Endothelial cell of umbilical vein (primary cell): ENCODE results near the gene ZFP14. TPM values are rescaled to one million over a fixed set of nuclear protein-coding genes. Genes with fewer than 3 reads are reported as not detected.
A peak's percentile ranks its signal among the peaks of the same experiment; 100 is the strongest.

Experiments used
- BruUV-seq: library from RNA; stranded (reverse); fragments of 400-500 nt; replicated peaks from 2 replicates; lab custom pipeline; 2021; lab: Mats Ljungman, UMichigan
- CTCF ChIA-PET: fragments of 300-600, 350-600 bp; sonication (Branson Sonifier 250); formaldehyde crosslinking; loops from one replicate; lab custom pipeline; 2021; ENCODE audit warnings: antibody characterized with exemption, inconsistent platforms; lab: Charles Lee
- POLR2A ChIA-PET: fragments of 300-600, 350-600 bp; sonication (Branson Sonifier 250); formaldehyde crosslinking; loops from one replicate; lab custom pipeline; 2021; ENCODE audit warnings: antibody characterized with exemption, inconsistent platforms; lab: Charles Lee
- DNase-seq: peaks from one replicate; pipeline ENCODE4 v3.0.0-alpha.2; 2011; ENCODE audit warnings: low read depth, low spot score
- FAIRE-seq: peaks from 2 replicates; lab custom pipeline; 2011; peaks lifted over from hg19 to GRCh38; lab: Jason Lieb, UNC
- H2AFZ ChIP-seq: 2 replicates; pipeline ENCODE4 v1.6.0; 2012; ENCODE audit warnings: low read depth, low read length, control low read depth, inconsistent platforms
- H3K27ac ChIP-seq: 2 replicates; pipeline ENCODE4 v1.5.1; 2011; ENCODE audit warnings: low read depth, mild to moderate bottlenecking, control low read depth, low read length, moderate library complexity; ENCODE audit not compliant: insufficient read depth
- H3K27me3 ChIP-seq, 2 experiments: 2 replicates each; pipeline versions ENCODE4 v1.6.0 to v1.6.1; 2011; ENCODE audit warnings: low read length in 2 of 2, mixed read lengths in 1 of 2; ENCODE audit not compliant: control insufficient read depth in 2 of 2, insufficient read depth in 2 of 2
- H3K36me3 ChIP-seq, 2 experiments: 2 replicates in 1 of 2; 3 replicates in 1 of 2; pipeline ENCODE4 v1.5.1; 2011; ENCODE audit warnings: low read length in 2 of 2, mild to moderate bottlenecking in 1 of 2, moderate library complexity in 1 of 2; ENCODE audit not compliant: control insufficient read depth in 2 of 2, insufficient read depth in 2 of 2; ENCODE audit errors: extremely low read depth in 1 of 2
- H3K4me1 ChIP-seq: 3 replicates; pipeline ENCODE4 v1.5.1; 2011; ENCODE audit warnings: mild to moderate bottlenecking, low read length; ENCODE audit not compliant: control insufficient read depth, insufficient read depth; ENCODE audit errors: extremely low read depth
- H3K4me2 ChIP-seq: 2 replicates; pipeline ENCODE4 v1.6.1; 2011; ENCODE audit warnings: low read length, control low read depth, mixed read lengths; ENCODE audit not compliant: insufficient read depth
- H3K4me3 ChIP-seq, 3 experiments: fragments of 200-600 bp in 1 of 3; sonication (generic), shearing (Covaris generic) in 1 of 3; replicated peaks in 1 of 3; 2 replicates each; pipeline ENCODE4 v1.5.1; 2011 to 2016; ENCODE audit warnings: control low read depth in 3 of 3, low read length in 3 of 3, mild to moderate bottlenecking in 2 of 3, inconsistent platforms in 1 of 3, low read depth in 1 of 3, moderate library complexity in 1 of 3; ENCODE audit not compliant: insufficient read depth in 1 of 3
- H3K79me2 ChIP-seq: 2 replicates; pipeline ENCODE4 v1.6.0; 2012; ENCODE audit warnings: low read length, inconsistent platforms; ENCODE audit not compliant: control insufficient read depth, insufficient read depth
- H3K9ac ChIP-seq: replicated peaks from 2 replicates; pipeline ENCODE3; 2011; ENCODE audit warnings: low read length, control low read depth; ENCODE audit not compliant: insufficient read depth; ENCODE audit errors: extremely low read depth
- H3K9me1 ChIP-seq: replicated peaks from 3 replicates; pipeline ENCODE4 v1.6.0; 2011; ENCODE audit warnings: mild to moderate bottlenecking, low read length; ENCODE audit not compliant: control insufficient read depth, insufficient read depth; ENCODE audit errors: extremely low read depth
- H3K9me3 ChIP-seq: replicated peaks from 2 replicates; pipeline ENCODE4 v1.5.1; 2012; ENCODE audit warnings: low read length, inconsistent platforms; ENCODE audit not compliant: control insufficient read depth, insufficient read depth
- H4K20me1 ChIP-seq: replicated peaks from 2 replicates; pipeline ENCODE3; 2011; ENCODE audit warnings: mild to moderate bottlenecking, low read length; ENCODE audit not compliant: control insufficient read depth, insufficient read depth; ENCODE audit errors: extremely low read depth
- CTCF ChIP-seq, 2 donors: IDR thresholded peaks; 1 replicate in 1 of 2; 2 replicates in 1 of 2; pipeline ENCODE4 v1.5.1; 2011; ENCODE audit warnings: low read length in 2 of 2, mild to moderate bottlenecking in 2 of 2, moderate library complexity in 2 of 2, control low read depth in 1 of 2, inconsistent platforms in 1 of 2, low read depth in 1 of 2; ENCODE audit not compliant: insufficient read depth in 1 of 2; ENCODE audit errors: extremely low read depth in 1 of 2
- EZH2 ChIP-seq: IDR thresholded peaks from 2 replicates; pipeline ENCODE4 v1.6.1; 2012; ENCODE audit warnings: borderline replicate concordance, low read depth, mild to moderate bottlenecking, moderate library complexity, low read length, inconsistent platforms; ENCODE audit not compliant: severe bottlenecking
- FOS ChIP-seq: IDR thresholded peaks from 2 replicates; pipeline ENCODE4 v1.6.1; 2011; ENCODE audit warnings: mild to moderate bottlenecking, low read length, moderate library complexity, borderline replicate concordance; ENCODE audit not compliant: insufficient read depth
- GATA2 ChIP-seq: IDR thresholded peaks from 2 replicates; pipeline ENCODE4 v1.7.0; 2011; ENCODE audit warnings: low read depth, mild to moderate bottlenecking, moderate library complexity, mixed read lengths, low read length; ENCODE audit not compliant: insufficient read length, insufficient read depth
- JUN ChIP-seq: IDR thresholded peaks from 2 replicates; pipeline ENCODE4 v1.6.1; 2011; ENCODE audit warnings: borderline replicate concordance, low read depth; ENCODE audit not compliant: insufficient read length, insufficient read depth
- MAX ChIP-seq: IDR thresholded peaks from 2 replicates; pipeline ENCODE4 v1.6.1; 2011; ENCODE audit not compliant: insufficient read depth, insufficient read length
- MYC ChIP-seq: IDR thresholded peaks from one replicate; pipeline ENCODE4 v1.6.1; 2011; ENCODE audit warnings: mild to moderate bottlenecking, low read depth, low read length
- POLR2A ChIP-seq: IDR thresholded peaks from 2 replicates; pipeline ENCODE4 v1.6.1; 2012; ENCODE audit warnings: low read depth, mild to moderate bottlenecking, control low read depth, low read length
- POLR2AphosphoS5 ChIP-seq: IDR thresholded peaks from 2 replicates; pipeline ENCODE4 v1.6.1; 2012; ENCODE audit warnings: low read depth, mild to moderate bottlenecking, control low read depth, low read length, moderate library complexity; ENCODE audit not compliant: insufficient read depth
- dilution Hi-C: fragments of 300-500 bp; cut with MboI; formaldehyde crosslinking; loops from one replicate; pipeline ENCODE4 v1.15.0; 2019; ENCODE audit warnings: low sequenced_read_pairs; ENCODE audit not compliant: extremely low pct_ligation_motif_present
- intact Hi-C: fragments of 100-400 bp; cut with micrococcal nuclease; formaldehyde crosslinking; loops from one replicate; pipeline ENCODE4 v1.10.0; 2022
- polyA plus RNA-seq, 4 experiments: library from polyadenylated mRNA; depleted of rRNA in 3 of 4; stranded (reverse) in 3 of 4; unstranded in 1 of 4; fragments of >200 nt; gene quantifications; 2 replicates each; pipeline versions ENCODE4 v1.2.1 to v1.2.3, GENCODE V29; 2011 to 2012; ENCODE audit warnings: missing spikeins in 1 of 4
- total RNA-seq: library from RNA; stranded (reverse); gene quantifications from 2 replicates; pipeline ENCODE4 v1.2.3, GENCODE V29; 2021

Gene ZFP14
- total and polyA plus RNA-seq, 2 donors (not counting 3 experiments of a cell fraction or from before 2014, with no cell fraction given) = 0.59 to 2.6 TPM

GRCh38 chr19:36331353-36332228 is 47.4 kb downstream of the ZFP14 start:
- FAIRE-seq = peak; percentile 69
- H3K79me2 ChIP-seq = no peaks in the 10 kb centered on the region
- no peak overlapping the region for H3K27ac ChIP-seq
- H3K4me1 ChIP-seq = no peaks in the 10 kb centered on the region
- peak overlapping the region; percentile 5 to 52 (median 27) for H3K4me3 ChIP-seq
- POLR2A ChIA-PET = no interaction called here
- CTCF ChIA-PET = no interaction called here
- peak overlapping the region; percentile 34 for H3K4me2 ChIP-seq
- BruUV-seq = no TSS peak
- no peaks in the 10 kb centered on the region for H3K36me3 ChIP-seq
- no peaks in the 10 kb centered on the region for H3K9me1 ChIP-seq
- H2AFZ ChIP-seq = peak overlapping the region; percentile 56
- DNase-seq = peak; percentile 88
- no peaks in the 10 kb centered on the region for H4K20me1 ChIP-seq
- intact Hi-C loops = loop anchor here (1.0 kb wide), 1 partner anchor 47 kb away; no protein-coding TSS in a partner anchor
- no peaks in the 10 kb centered on the region for H3K27me3 ChIP-seq
- dilution Hi-C loops = no loop called here
- no peak for TF ChIP-seq CTCF (IDR thresholded peaks at IDR 0.05; ENCODE audit: extremely low read depth in 1 of 2, insufficient read depth in 1 of 2, low read depth in 1 of 2, low read length in 2 of 2)
- no peak for TF ChIP-seq POLR2AphosphoS5
- TF ChIP-seq EZH2 = no peak
- TF ChIP-seq MYC = no peak
- no peak for TF ChIP-seq FOS
- no peak for TF ChIP-seq GATA2
- TF ChIP-seq JUN = no peak
- TF ChIP-seq POLR2A = no peak
- TF ChIP-seq MAX = no peak
- H3K9me3 ChIP-seq = no peaks in the 10 kb centered on the region
- no peak overlapping the region for H3K9ac ChIP-seq
